ENCODE measurements around the gene SLC6A15.

DNA sequence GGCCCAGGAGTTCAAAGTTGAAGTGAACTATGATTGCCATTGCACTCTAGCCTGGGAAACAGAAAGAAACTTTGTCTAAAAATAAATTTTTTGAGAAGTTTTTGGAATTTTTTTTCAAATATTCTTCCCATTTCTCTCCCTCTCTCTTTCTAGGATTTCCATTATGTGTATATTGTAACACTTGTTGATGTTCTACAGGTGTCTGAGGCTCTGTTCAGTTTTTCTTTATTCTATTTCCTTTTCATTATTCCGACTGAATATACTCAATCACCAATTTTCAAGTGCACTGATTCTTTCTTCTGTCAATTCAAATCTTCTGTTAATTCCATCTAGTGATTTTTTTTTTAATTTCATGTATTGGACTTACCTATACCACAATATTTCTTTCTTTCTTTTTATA is 48.3 kb upstream of the SLC6A15 start:
- TF ChIP-seq, protein P1, sequence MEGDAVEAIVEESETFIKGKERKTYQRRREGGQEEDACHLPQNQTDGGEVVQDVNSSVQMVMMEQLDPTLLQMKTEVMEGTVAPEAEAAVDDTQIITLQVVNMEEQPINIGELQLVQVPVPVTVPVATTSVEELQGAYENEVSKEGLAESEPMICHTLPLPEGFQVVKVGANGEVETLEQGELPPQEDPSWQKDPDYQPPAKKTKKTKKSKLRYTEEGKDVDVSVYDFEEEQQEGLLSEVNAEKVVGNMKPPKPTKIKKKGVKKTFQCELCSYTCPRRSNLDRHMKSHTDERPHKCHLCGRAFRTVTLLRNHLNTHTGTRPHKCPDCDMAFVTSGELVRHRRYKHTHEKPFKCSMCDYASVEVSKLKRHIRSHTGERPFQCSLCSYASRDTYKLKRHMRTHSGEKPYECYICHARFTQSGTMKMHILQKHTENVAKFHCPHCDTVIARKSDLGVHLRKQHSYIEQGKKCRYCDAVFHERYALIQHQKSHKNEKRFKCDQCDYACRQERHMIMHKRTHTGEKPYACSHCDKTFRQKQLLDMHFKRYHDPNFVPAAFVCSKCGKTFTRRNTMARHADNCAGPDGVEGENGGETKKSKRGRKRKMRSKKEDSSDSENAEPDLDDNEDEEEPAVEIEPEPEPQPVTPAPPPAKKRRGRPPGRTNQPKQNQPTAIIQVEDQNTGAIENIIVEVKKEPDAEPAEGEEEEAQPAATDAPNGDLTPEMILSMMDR (IDR thresholded peaks at IDR 0.05), result no peak
- TF ChIP-seq POLR2A (IDR thresholded peaks at IDR 0.05), result no peak
